ENCODE measurements around the gene KRTAP4-8.
"Not testable (repeated sequence)": the region's sequence is repeated elsewhere in the genome, so short reads cannot be mapped to it uniquely, and the experiment has no call there.

The KRTAP4-8 gene

GRCh38 chr17:41125064-41125463, 27.1 kb upstream of the KRTAP4-8 start:
- no peak overlapping the region for H3K4me3 ChIP-seq (ENCODE audit: low read depth in 1 of 5, low read length in 5 of 5)
- H3K9ac ChIP-seq (ENCODE audit: low read length in 5 of 5): no peak overlapping the region
- no peak overlapping the region for H3K27ac ChIP-seq (ENCODE audit: low read depth, low read length)
- peaks cover 0 to 3% (median 0%) of the 10 kb centered on the region in 5 donors for H3K27me3 ChIP-seq (ENCODE audit: control insufficient read depth in 5 of 5, insufficient read depth in 4 of 5, low read length in 5 of 5)
- H3K4me1 ChIP-seq (ENCODE audit: control insufficient read depth in 5 of 5, insufficient read depth in 5 of 5, low read length in 5 of 5): peaks cover 0 to 3% (median 0%) of the 10 kb centered on the region in 5 donors
- H3K9me3 ChIP-seq (ENCODE audit: control insufficient read depth in 5 of 5, low read length in 5 of 5): peaks cover 0 to 3% (median 0%) of the 10 kb centered on the region in 5 donors
- H3K36me3 ChIP-seq (ENCODE audit: control insufficient read depth in 5 of 5, insufficient read depth in 5 of 5, low read length in 5 of 5): no peaks in the 10 kb centered on the region

GRCh38 chr17:41123991-41124371, 26.0 kb upstream of the KRTAP4-8 start, which contains the start of gene KRTAP4-12:
Gene KRTAP4-12, minus strand, starts transcription at chr17:41124182. Its CDS starts 60 bp downstream, at chr17:41124122.
- not testable (repeated sequence) for H3K9ac ChIP-seq (ENCODE audit: low read length in 5 of 5); H3K4me3 ChIP-seq (ENCODE audit: low read depth in 1 of 5, low read length in 5 of 5); H3K27me3 ChIP-seq (ENCODE audit: control insufficient read depth in 5 of 5, insufficient read depth in 4 of 5, low read length in 5 of 5); H3K9me3 ChIP-seq (ENCODE audit: control insufficient read depth in 5 of 5, low read length in 5 of 5); H3K4me1 ChIP-seq (ENCODE audit: control insufficient read depth in 5 of 5, insufficient read depth in 5 of 5, low read length in 5 of 5); H3K36me3 ChIP-seq (ENCODE audit: control insufficient read depth in 5 of 5, insufficient read depth in 5 of 5, low read length in 5 of 5); H3K27ac ChIP-seq (ENCODE audit: low read depth, low read length)

- H3K27me3 ChIP-seq (ENCODE audit: control insufficient read depth in 5 of 5, insufficient read depth in 4 of 5, low read length in 5 of 5); H3K9me3 ChIP-seq (ENCODE audit: control insufficient read depth in 5 of 5, low read length in 5 of 5); H3K9ac ChIP-seq (ENCODE audit: low read length in 5 of 5); H3K27ac ChIP-seq (ENCODE audit: low read depth, low read length); H3K4me3 ChIP-seq (ENCODE audit: low read depth in 1 of 5, low read length in 5 of 5); H3K36me3 ChIP-seq (ENCODE audit: control insufficient read depth in 5 of 5, insufficient read depth in 5 of 5, low read length in 5 of 5); H3K4me1 ChIP-seq (ENCODE audit: control insufficient read depth in 5 of 5, insufficient read depth in 5 of 5, low read length in 5 of 5): not testable (repeated sequence)
Observed at GRCh38 chr17:41123292-41123990, 25.5 kb upstream of the KRTAP4-8 start.

GRCh38 chr17:41121742-41122141, 23.8 kb upstream of the KRTAP4-8 start:
- peaks cover 0 to 4% (median 0%) of the 10 kb centered on the region in 5 donors for H3K4me1 ChIP-seq (ENCODE audit: control insufficient read depth in 5 of 5, insufficient read depth in 5 of 5, low read length in 5 of 5)
- H3K4me3 ChIP-seq (ENCODE audit: low read depth in 1 of 5, low read length in 5 of 5): no peak overlapping the region
- H3K9ac ChIP-seq (ENCODE audit: low read length in 5 of 5): no peak overlapping the region
- peaks cover 0 to 3% (median 0%) of the 10 kb centered on the region in 5 donors for H3K9me3 ChIP-seq (ENCODE audit: control insufficient read depth in 5 of 5, low read length in 5 of 5)
- no peak overlapping the region for H3K27ac ChIP-seq (ENCODE audit: low read depth, low read length)
- H3K27me3 ChIP-seq (ENCODE audit: control insufficient read depth in 5 of 5, insufficient read depth in 4 of 5, low read length in 5 of 5): peaks cover 0 to 3% (median 0%) of the 10 kb centered on the region in 5 donors
- H3K36me3 ChIP-seq (ENCODE audit: control insufficient read depth in 5 of 5, insufficient read depth in 5 of 5, low read length in 5 of 5): no peaks in the 10 kb centered on the region

- H3K9me3 ChIP-seq (ENCODE audit: control insufficient read depth in 5 of 5, low read length in 5 of 5); H3K36me3 ChIP-seq (ENCODE audit: control insufficient read depth in 5 of 5, insufficient read depth in 5 of 5, low read length in 5 of 5); H3K4me1 ChIP-seq (ENCODE audit: control insufficient read depth in 5 of 5, insufficient read depth in 5 of 5, low read length in 5 of 5); H3K27ac ChIP-seq (ENCODE audit: low read depth, low read length); H3K27me3 ChIP-seq (ENCODE audit: control insufficient read depth in 5 of 5, insufficient read depth in 4 of 5, low read length in 5 of 5); H3K4me3 ChIP-seq (ENCODE audit: low read depth in 1 of 5, low read length in 5 of 5); H3K9ac ChIP-seq (ENCODE audit: low read length in 5 of 5): not testable (repeated sequence)
Observed at GRCh38 chr17:41119696-41120690, 22.1 kb upstream of the KRTAP4-8 start.

GRCh38 chr17:41118721-41119120, 20.8 kb upstream of the KRTAP4-8 start:
- peaks cover 0 to 3% (median 0%) of the 10 kb centered on the region in 5 donors for H3K9me3 ChIP-seq (ENCODE audit: control insufficient read depth in 5 of 5, low read length in 5 of 5)
- H3K9ac ChIP-seq (ENCODE audit: low read length in 5 of 5): no peak overlapping the region
- no peak overlapping the region for H3K27ac ChIP-seq (ENCODE audit: low read depth, low read length)
- H3K27me3 ChIP-seq (ENCODE audit: control insufficient read depth in 5 of 5, insufficient read depth in 4 of 5, low read length in 5 of 5): peaks cover 0 to 6% (median 0%) of the 10 kb centered on the region in 5 donors
- H3K36me3 ChIP-seq (ENCODE audit: control insufficient read depth in 5 of 5, insufficient read depth in 5 of 5, low read length in 5 of 5): no peaks in the 10 kb centered on the region
- no peak overlapping the region for H3K4me3 ChIP-seq (ENCODE audit: low read depth in 1 of 5, low read length in 5 of 5)
- peaks cover 0 to 4% (median 0%) of the 10 kb centered on the region in 5 donors for H3K4me1 ChIP-seq (ENCODE audit: control insufficient read depth in 5 of 5, insufficient read depth in 5 of 5, low read length in 5 of 5)

- H3K36me3 ChIP-seq (ENCODE audit: control insufficient read depth in 5 of 5, insufficient read depth in 5 of 5, low read length in 5 of 5); H3K4me1 ChIP-seq (ENCODE audit: control insufficient read depth in 5 of 5, insufficient read depth in 5 of 5, low read length in 5 of 5); H3K9me3 ChIP-seq (ENCODE audit: control insufficient read depth in 5 of 5, low read length in 5 of 5); H3K27ac ChIP-seq (ENCODE audit: low read depth, low read length); H3K27me3 ChIP-seq (ENCODE audit: control insufficient read depth in 5 of 5, insufficient read depth in 4 of 5, low read length in 5 of 5); H3K4me3 ChIP-seq (ENCODE audit: low read depth in 1 of 5, low read length in 5 of 5); H3K9ac ChIP-seq (ENCODE audit: low read length in 5 of 5): not testable (repeated sequence)
Observed at GRCh38 chr17:41117846-41118386, 20.0 kb upstream of the KRTAP4-8 start, which contains the start of gene KRTAP4-11. Gene KRTAP4-11, minus strand, starts transcription at chr17:41118373. Its CDS starts 58 bp downstream, at chr17:41118315.

GRCh38 chr17:41116297-41116696, 18.4 kb upstream of the KRTAP4-8 start:
- H3K4me1 ChIP-seq (ENCODE audit: control insufficient read depth in 5 of 5, insufficient read depth in 5 of 5, low read length in 5 of 5): peaks cover 0 to 4% (median 0%) of the 10 kb centered on the region in 5 donors
- no peak overlapping the region for H3K9ac ChIP-seq (ENCODE audit: low read length in 5 of 5)
- peaks cover 0 to 3% (median 0%) of the 10 kb centered on the region in 5 donors for H3K27me3 ChIP-seq (ENCODE audit: control insufficient read depth in 5 of 5, insufficient read depth in 4 of 5, low read length in 5 of 5)
- H3K36me3 ChIP-seq (ENCODE audit: control insufficient read depth in 5 of 5, insufficient read depth in 5 of 5, low read length in 5 of 5): no peaks in the 10 kb centered on the region
- peaks cover 0 to 2% (median 0%) of the 10 kb centered on the region in 5 donors for H3K9me3 ChIP-seq (ENCODE audit: control insufficient read depth in 5 of 5, low read length in 5 of 5)
- no peak overlapping the region for H3K4me3 ChIP-seq (ENCODE audit: low read depth in 1 of 5, low read length in 5 of 5)
- H3K27ac ChIP-seq (ENCODE audit: low read depth, low read length): no peak overlapping the region

GRCh38 chr17:41111151-41111885, 13.4 kb upstream of the KRTAP4-8 start:
- H3K4me3 ChIP-seq (ENCODE audit: low read depth in 1 of 5, low read length in 5 of 5): no peak overlapping the region
- H3K27ac ChIP-seq (ENCODE audit: low read depth, low read length): no peak overlapping the region
- H3K4me1 ChIP-seq (ENCODE audit: control insufficient read depth in 5 of 5, insufficient read depth in 5 of 5, low read length in 5 of 5): no peaks in the 10 kb centered on the region
- H3K36me3 ChIP-seq (ENCODE audit: control insufficient read depth in 5 of 5, insufficient read depth in 5 of 5, low read length in 5 of 5): no peaks in the 10 kb centered on the region
- H3K9me3 ChIP-seq (ENCODE audit: control insufficient read depth in 5 of 5, low read length in 5 of 5): peaks cover 0 to 2% (median 0%) of the 10 kb centered on the region in 5 donors
- no peak overlapping the region for H3K9ac ChIP-seq (ENCODE audit: low read length in 5 of 5)
- peaks cover 0 to 3% (median 2%) of the 10 kb centered on the region in 5 donors for H3K27me3 ChIP-seq (ENCODE audit: control insufficient read depth in 5 of 5, insufficient read depth in 4 of 5, low read length in 5 of 5)

Measured in subcutaneous abdominal adipose tissue (tissue), 5 donors.